K562 (cell line): ENCODE data around the gene CCDC74B. TPM values are rescaled to one million over a fixed set of nuclear protein-coding genes. Genes with fewer than 3 reads are reported as not detected.

Source experiments
- ATAC-seq: fragments of 200-7000 bp; cut with Tn5 transposase; 3 replicates; pipeline ENCODE4 v1.9.1; 2020; ENCODE audit warnings: moderate library complexity
- BruUV-seq: library from RNA; stranded (reverse); fragments of 400-500 nt; replicated peaks from 2 replicates; lab custom pipeline; 2021; lab: Mats Ljungman, UMichigan
- CTCF ChIA-PET: fragments of 300-600 bp; formaldehyde crosslinking; extraction: SDS; loops from one replicate; lab custom pipeline; 2021; ENCODE audit warnings: low intra/inter-chr PET ratio; lab: Yijun Ruan, JAX
- POLR2A ChIA-PET: fragments of 300-600, 350-650 bp; sonication (Branson Sonifier 250); formaldehyde crosslinking; extraction: SDS; loops from one replicate; lab custom pipeline; 2021; ENCODE audit warnings: antibody characterized with exemption, inconsistent platforms; lab: Yijun Ruan, JAX
- DNase-seq, 4 experiments: peaks; one replicate each; pipeline versions ENCODE4 v3.0.0 to v3.0.0-alpha.2; 2011 to 2018; ENCODE audit warnings: low spot score in 3 of 4, mixed read lengths in 3 of 4; ENCODE audit errors: extremely low read depth in 1 of 4
- FAIRE-seq: peaks from 2 replicates; lab custom pipeline; 2011; peaks lifted over from hg19 to GRCh38; lab: Jason Lieb, UNC
- H2AFZ ChIP-seq: 2 replicates; pipeline ENCODE4 v1.6.0; 2011; ENCODE audit warnings: low read depth, low read length, control low read depth, inconsistent platforms
- H3K27ac ChIP-seq: fragments of 200-600 bp; 3 replicates; pipeline ENCODE4 v1.8.0; 2011; ENCODE audit warnings: low read depth, mild to moderate bottlenecking, control low read depth, inconsistent platforms, low read length, moderate library complexity, mixed read lengths; ENCODE audit errors: extremely low read depth
- H3K27me3 ChIP-seq, 2 experiments: fragments of 300-600 bp in 1 of 2; 2 replicates in 1 of 2; 3 replicates in 1 of 2; pipeline versions ENCODE4 v1.6.0 to v1.8.0; 2011; ENCODE audit warnings: inconsistent platforms in 2 of 2, low read length in 2 of 2, mild to moderate bottlenecking in 1 of 2, mixed read lengths in 1 of 2, moderate library complexity in 1 of 2; ENCODE audit not compliant: control insufficient read depth in 2 of 2, insufficient read depth in 2 of 2
- H3K36me3 ChIP-seq: fragments of 300-600 bp; 3 replicates; pipeline ENCODE4 v1.8.0; 2011; ENCODE audit warnings: mild to moderate bottlenecking, low read length, inconsistent platforms; ENCODE audit not compliant: control insufficient read depth, insufficient read depth
- H3K4me1 ChIP-seq, 2 experiments: fragments of 200-600 bp in 1 of 2; replicated peaks in 1 of 2; 2 replicates in 1 of 2; 3 replicates in 1 of 2; pipeline versions ENCODE4 v1.5.1 to v1.8.0; 2011; ENCODE audit warnings: inconsistent platforms in 2 of 2, low read length in 2 of 2, mild to moderate bottlenecking in 1 of 2, mixed read lengths in 1 of 2, moderate library complexity in 1 of 2; ENCODE audit not compliant: control insufficient read depth in 2 of 2, insufficient read depth in 2 of 2
- H3K4me2 ChIP-seq: 2 replicates; pipeline ENCODE4 v1.6.1; 2011; ENCODE audit warnings: low read length, control low read depth, inconsistent platforms, mixed read lengths; ENCODE audit not compliant: insufficient read depth
- H3K4me3 ChIP-seq: fragments of 200-600 bp; sonication (generic), shearing (Covaris generic); 2 replicates; pipeline ENCODE4 v1.5.1; 2016; ENCODE audit warnings: control low read depth, inconsistent platforms
- H3K79me2 ChIP-seq: fragments of 200-600 bp; 3 replicates; pipeline ENCODE4 v1.8.0; 2011; ENCODE audit warnings: low read length, inconsistent platforms; ENCODE audit not compliant: control insufficient read depth, insufficient read depth
- H3K9ac ChIP-seq, 2 experiments: 2 replicates each; pipeline versions ENCODE4 v1.6.0 to v1.6.1; 2011; ENCODE audit warnings: low read depth in 2 of 2, low read length in 2 of 2, control low read depth in 1 of 2, inconsistent platforms in 1 of 2, mild to moderate bottlenecking in 1 of 2, mixed read lengths in 1 of 2; ENCODE audit not compliant: insufficient read depth in 1 of 2
- H3K9me1 ChIP-seq: one replicate; pipeline ENCODE4 v1.6.0; 2011; ENCODE audit warnings: inconsistent platforms, mild to moderate bottlenecking, low read length, moderate library complexity; ENCODE audit not compliant: control insufficient read depth, insufficient read depth
- H3K9me3 ChIP-seq: replicated peaks from 2 replicates; pipeline ENCODE4 v1.5.1; 2011; ENCODE audit warnings: low read depth, low read length, inconsistent platforms; ENCODE audit not compliant: control insufficient read depth, insufficient read depth
- H4K20me1 ChIP-seq: replicated peaks from 2 replicates; pipeline ENCODE4 v1.6.1; 2011; ENCODE audit warnings: low read length, inconsistent platforms, mixed read lengths; ENCODE audit not compliant: control insufficient read depth, insufficient read depth
- CEBPB ChIP-seq: fragments of 450-650 bp; IDR thresholded peaks from 2 replicates; pipeline ENCODE4 v1.6.1; 2016; ENCODE audit warnings: missing genetic modification characterization, missing compliant biosample characterization
- POLR2A ChIP-seq: fragments of 450-650 bp; conservative IDR thresholded peaks from 2 replicates; pipeline ENCODE4 v1.6.1; 2016
- POLR2G ChIP-seq: fragments of 200-400 bp; formaldehyde crosslinking; IDR thresholded peaks from 2 replicates; pipeline ENCODE4 v1.6.1; 2017; ENCODE audit warnings: low read depth, mild to moderate bottlenecking, antibody characterized with exemption, low read length, moderate library complexity
- POU5F1 ChIP-seq: fragments of 150-350 bp; IDR thresholded peaks from 2 replicates; pipeline ENCODE4 v1.6.1; 2014; ENCODE audit warnings: borderline replicate concordance, low read length, low read depth, mild to moderate bottlenecking; ENCODE audit not compliant: partially characterized antibody
- RBM39 ChIP-seq: fragments of 200-400 bp; formaldehyde crosslinking; optimal IDR thresholded peaks from 2 replicates; pipeline ENCODE3; 2018; ENCODE audit warnings: low read depth, low read length
- RUNX1 ChIP-seq: sonication (generic); IDR thresholded peaks from 2 replicates; pipeline ENCODE4 v1.6.1; 2016; ENCODE audit warnings: antibody characterized with exemption, low read depth
- ZNF175 ChIP-seq: fragments of 200-800 bp; sonication (Bioruptor generic); IDR thresholded peaks from 2 replicates; pipeline ENCODE4 v1.6.1; 2016; ENCODE audit warnings: low read depth, mild to moderate bottlenecking, missing genetic modification characterization, missing compliant biosample characterization
- ZNF75A ChIP-seq: fragments of 450-650 bp; formaldehyde crosslinking; IDR thresholded peaks from 2 replicates; pipeline ENCODE4 v1.4.0; 2020; ENCODE audit warnings: mild to moderate bottlenecking
- WGBS: fragments of 100-300 bp; shearing (Covaris generic); methylation state at CpG from one replicate; pipeline ENCODE4 v1.1.6; 2016; ENCODE audit warnings: low coverage, mixed read lengths; ENCODE audit not compliant: insufficient coverage; ENCODE audit errors: missing lambda C conversion rate; 5-methylcytosine and 5-hydroxymethylcytosine counted together
- in situ Hi-C: fragments of 300-500 bp; cut with MboI; formaldehyde crosslinking; loops from 4 replicates; pipeline ENCODE4 v1.15.0; 2018; ENCODE audit warnings: inconsistent platforms, mixed read lengths
- intact Hi-C: fragments of 100-400 bp; cut with micrococcal nuclease; formaldehyde crosslinking; loops from 2 replicates; pipeline ENCODE4 v1.14.2; 2022
- polyA plus RNA-seq, 8 experiments: library from polyadenylated mRNA; depleted of rRNA in 4 of 8; stranded (reverse) in 5 of 8; unstranded in 3 of 8; fragments of >200 nt; fragmentation: Nextera tagmentation in 2 of 8; fragmentation: Illumina TruSeq in 1 of 8; extraction: Ambion mirVana in 2 of 8; extraction: Trizol in 1 of 8; gene quantifications; 2 replicates each; pipeline versions ENCODE4 v1.2.1 to v1.2.3, GENCODE V29; 2011 to 2014; ENCODE audit warnings: inconsistent platforms in 1 of 8, missing spikeins in 1 of 8
- total RNA-seq, 7 experiments: library from RNA; depleted of rRNA in 6 of 7; stranded (reverse); fragments of >200 nt in 6 of 7; fragmentation: Illumina TruSeq in 2 of 7; extraction: Trizol in 2 of 7; gene quantifications; 2 replicates each; pipeline versions ENCODE4 v1.2.1 to v1.2.3, GENCODE V29; 2011 to 2021; ENCODE audit warnings: low replicate concordance in 1 of 7
- TF ChIP-seq, protein P1 (sequence below), 2 experiments: fragments of 450-650 bp; IDR thresholded peaks; 2 replicates each; pipeline ENCODE4 v1.6.1; 2016; ENCODE audit warnings: mild to moderate bottlenecking in 2 of 2, borderline replicate concordance in 1 of 2, low read depth in 1 of 2, moderate library complexity in 1 of 2

The CCDC74B gene
- total and polyA plus RNA-seq, 9 of the 15 experiments (the other 6 are each of a cell fraction or from before 2014, with no cell fraction given) = 0.04 to 1.5 (median 0.52) TPM; not detected in 1

GRCh38 chr2:130162968-130163367 lies 18.1 kb upstream of the CCDC74B start:
- DNase-seq = peak in 1 of 4 experiments; percentile 5
- Histone ChIP-seq H3K27ac (no peak overlapping the region), H2AFZ (no peak overlapping the region), H3K4me3 (no peak overlapping the region), H4K20me1 (no peaks in the 10 kb centered on the region), H3K4me2 (no peak overlapping the region), H3K4me1 (peaks cover 0 to 24% of the 10 kb centered on the region in 2 experiments; a peak in 2 of 5 replicates), H3K36me3 (peaks cover 67% of the 10 kb centered on the region), H3K27me3 (no peaks in the 10 kb centered on the region), H3K9ac (no peak overlapping the region; a peak in 1 of 4 replicates), H3K9me3 (no peaks in the 10 kb centered on the region), H3K79me2 (no peaks in the 10 kb centered on the region), H3K9me1 (no peaks in the 10 kb centered on the region)
- ATAC-seq = no peak
- FAIRE-seq = no peak
- no TSS peak for BruUV-seq
- TF ChIP-seq POLR2A (peak; percentile 22; the same call in 1 of the 2 replicates), RBM39 (no peak), POU5F1 (no peak), POLR2G (0 out of 2 replicates have a peak, but pooled peaks have one; percentile 2), RUNX1 (no peak), CEBPB (tag) (no peak), ZNF175 (CRISPR knock-in tag) (no peak), ZNF75A (CRISPR knock-in tag) (no peak)
- TF ChIP-seq, protein P1, sequence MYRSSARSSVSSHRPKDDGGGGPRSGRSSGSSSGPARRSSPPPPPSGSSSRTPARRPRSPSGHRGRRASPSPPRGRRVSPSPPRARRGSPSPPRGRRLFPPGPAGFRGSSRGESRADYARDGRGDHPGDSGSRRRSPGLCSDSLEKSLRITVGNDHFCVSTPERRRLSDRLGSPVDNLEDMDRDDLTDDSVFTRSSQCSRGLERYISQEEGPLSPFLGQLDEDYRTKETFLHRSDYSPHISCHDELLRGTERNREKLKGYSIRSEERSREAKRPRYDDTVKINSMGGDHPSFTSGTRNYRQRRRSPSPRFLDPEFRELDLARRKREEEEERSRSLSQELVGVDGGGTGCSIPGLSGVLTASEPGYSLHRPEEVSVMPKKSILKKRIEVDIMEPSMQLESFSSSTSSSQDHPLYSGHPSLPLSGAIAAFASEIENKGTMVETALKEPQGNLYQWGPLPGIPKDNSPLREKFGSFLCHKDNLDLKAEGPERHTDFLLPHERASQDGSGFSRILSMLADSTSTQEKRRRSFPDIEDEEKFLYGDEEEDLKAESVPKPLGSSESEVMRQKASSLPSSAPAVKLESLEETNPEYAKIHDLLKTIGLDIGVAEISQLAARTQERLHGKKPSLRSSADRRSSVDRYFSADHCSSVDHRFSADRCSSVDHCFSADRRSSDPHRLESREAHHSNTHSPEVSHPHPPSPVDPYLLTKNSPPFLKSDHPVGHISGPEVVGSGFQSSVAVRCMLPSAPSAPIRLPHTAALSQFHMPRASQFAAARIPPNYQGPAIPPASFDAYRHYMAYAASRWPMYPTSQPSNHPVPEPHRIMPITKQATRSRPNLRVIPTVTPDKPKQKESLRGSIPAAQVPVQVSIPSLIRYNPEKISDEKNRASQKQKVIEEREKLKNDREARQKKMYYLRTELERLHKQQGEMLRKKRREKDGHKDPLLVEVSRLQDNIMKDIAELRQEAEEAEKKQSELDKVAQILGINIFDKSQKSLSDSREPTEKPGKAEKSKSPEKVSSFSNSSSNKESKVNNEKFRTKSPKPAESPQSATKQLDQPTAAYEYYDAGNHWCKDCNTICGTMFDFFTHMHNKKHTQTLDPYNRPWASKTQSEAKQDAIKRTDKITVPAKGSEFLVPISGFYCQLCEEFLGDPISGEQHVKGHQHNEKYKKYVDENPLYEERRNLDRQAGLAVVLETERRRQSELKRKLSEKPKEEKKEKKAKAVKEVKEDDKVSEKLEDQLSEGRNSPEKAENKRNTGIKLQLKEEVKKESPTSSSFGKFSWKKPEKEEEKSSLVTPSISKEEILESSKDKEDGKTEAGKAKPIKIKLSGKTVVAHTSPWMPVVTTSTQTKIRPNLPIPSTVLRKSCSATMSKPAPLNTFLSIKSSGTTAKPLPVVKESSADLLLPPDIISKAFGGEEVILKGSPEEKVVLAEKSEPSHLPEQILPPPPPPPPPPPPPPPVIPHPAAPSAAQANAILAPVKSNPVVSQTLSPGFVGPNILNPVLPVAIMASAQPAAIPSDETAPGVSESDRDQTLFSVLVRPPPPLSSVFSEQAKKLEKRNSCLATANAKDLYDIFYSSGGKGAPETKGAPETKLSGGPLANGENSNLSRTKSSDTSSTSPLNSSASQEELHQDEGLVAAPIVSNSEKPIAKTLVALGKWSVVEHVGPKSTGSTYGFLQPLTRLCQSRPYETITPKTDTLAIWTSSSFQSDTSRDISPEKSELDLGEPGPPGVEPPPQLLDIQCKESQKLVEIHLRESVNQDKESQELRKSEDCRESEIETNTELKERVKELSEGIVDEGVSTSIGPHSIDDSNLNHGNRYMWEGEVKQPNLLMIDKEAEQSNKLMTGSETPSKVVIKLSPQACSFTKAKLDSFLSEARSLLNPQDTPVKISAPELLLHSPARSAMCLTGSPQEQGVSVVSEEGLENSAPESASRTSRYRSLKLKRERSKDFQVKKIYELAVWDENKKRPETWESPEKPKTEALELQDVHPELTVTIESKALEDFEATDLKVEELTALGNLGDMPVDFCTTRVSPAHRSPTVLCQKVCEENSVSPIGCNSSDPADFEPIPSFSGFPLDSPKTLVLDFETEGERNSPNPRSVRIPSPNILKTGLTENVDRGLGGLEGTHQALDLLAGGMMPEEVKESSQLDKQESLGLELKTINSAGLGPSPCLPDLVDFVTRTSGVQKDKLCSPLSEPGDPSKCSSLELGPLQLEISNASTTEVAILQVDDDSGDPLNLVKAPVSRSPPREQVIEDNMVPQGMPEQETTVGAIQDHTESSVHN (IDR thresholded peaks at IDR 0.05; ENCODE audit: borderline replicate concordance in 1 of 2, low read depth in 1 of 2) = no peak
- intact Hi-C loops = no loop called here
- POLR2A ChIA-PET = no interaction called here
- in situ Hi-C loops = no loop called here
- 97% methylated on average over 8 of the region's 9 CpGs for WGBS
- CTCF ChIA-PET = no interaction called here
